SK-N-SH (cell line): Measurements from ENCODE around the gene FCRL5.

Experiments used
- EP300 ChIP-seq, 2 experiments: IDR thresholded peaks; 2 replicates each; pipeline versions ENCODE4 v1.4.0 to v1.6.1; 2012; ENCODE audit warnings: borderline replicate concordance in 1 of 2, low read depth in 1 of 2, low read length in 1 of 2
- MXI1 ChIP-seq: IDR thresholded peaks from 2 replicates; pipeline ENCODE4 v1.6.1; 2012; ENCODE audit warnings: mild to moderate bottlenecking, low read depth, low read length, improper control_type of control experiment
- POLR2AphosphoS5 ChIP-seq: IDR thresholded peaks from 2 replicates; pipeline ENCODE4 v1.6.1; 2012; ENCODE audit warnings: low read depth, low read length
- TF ChIP-seq, protein P1 (sequence below): fragments of 200-600 bp; sonication (generic); IDR thresholded peaks from 2 replicates; pipeline ENCODE4 v1.6.1; 2017; ENCODE audit warnings: antibody characterized with exemption, mild to moderate bottlenecking, moderate library complexity
- TF ChIP-seq, protein P2 (sequence below): fragments of 150-350 bp; IDR thresholded peaks from 2 replicates; pipeline ENCODE4 v1.6.1; 2017; ENCODE audit warnings: antibody characterized with exemption, low read length, low read depth, borderline replicate concordance
- TF ChIP-seq, protein P3 (sequence below): IDR thresholded peaks from 2 replicates; pipeline ENCODE4 v1.6.1; 2012; ENCODE audit warnings: mild to moderate bottlenecking, low read depth, low read length, moderate library complexity

DNA sequence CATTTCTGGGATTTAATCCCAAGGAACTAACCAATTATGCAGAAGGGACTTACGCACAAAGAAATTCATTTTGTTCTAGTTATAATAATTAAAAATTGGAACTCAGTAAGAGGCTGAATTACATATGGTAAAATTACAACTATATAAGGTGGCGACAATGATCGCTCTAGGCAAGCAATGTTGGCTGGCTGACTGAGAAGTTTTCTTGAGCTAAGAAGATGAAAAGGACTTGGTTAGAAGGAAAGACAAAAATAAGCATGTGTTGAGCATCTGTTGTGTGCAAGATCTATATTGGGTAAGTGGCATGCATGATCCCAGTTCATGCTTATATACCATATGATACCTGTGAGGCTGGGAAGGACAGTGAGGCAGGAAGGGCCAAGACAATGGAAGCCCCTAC is 80.8 kb downstream of the FCRL5 start:
- TF ChIP-seq EP300 (IDR thresholded peaks at IDR 0.05; ENCODE audit: borderline replicate concordance in 1 of 2, low read depth in 1 of 2, low read length in 1 of 2) = no peak
- TF ChIP-seq POLR2AphosphoS5 = no peak
- TF ChIP-seq, protein P1, sequence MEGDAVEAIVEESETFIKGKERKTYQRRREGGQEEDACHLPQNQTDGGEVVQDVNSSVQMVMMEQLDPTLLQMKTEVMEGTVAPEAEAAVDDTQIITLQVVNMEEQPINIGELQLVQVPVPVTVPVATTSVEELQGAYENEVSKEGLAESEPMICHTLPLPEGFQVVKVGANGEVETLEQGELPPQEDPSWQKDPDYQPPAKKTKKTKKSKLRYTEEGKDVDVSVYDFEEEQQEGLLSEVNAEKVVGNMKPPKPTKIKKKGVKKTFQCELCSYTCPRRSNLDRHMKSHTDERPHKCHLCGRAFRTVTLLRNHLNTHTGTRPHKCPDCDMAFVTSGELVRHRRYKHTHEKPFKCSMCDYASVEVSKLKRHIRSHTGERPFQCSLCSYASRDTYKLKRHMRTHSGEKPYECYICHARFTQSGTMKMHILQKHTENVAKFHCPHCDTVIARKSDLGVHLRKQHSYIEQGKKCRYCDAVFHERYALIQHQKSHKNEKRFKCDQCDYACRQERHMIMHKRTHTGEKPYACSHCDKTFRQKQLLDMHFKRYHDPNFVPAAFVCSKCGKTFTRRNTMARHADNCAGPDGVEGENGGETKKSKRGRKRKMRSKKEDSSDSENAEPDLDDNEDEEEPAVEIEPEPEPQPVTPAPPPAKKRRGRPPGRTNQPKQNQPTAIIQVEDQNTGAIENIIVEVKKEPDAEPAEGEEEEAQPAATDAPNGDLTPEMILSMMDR = no peak
- TF ChIP-seq, protein P2, sequence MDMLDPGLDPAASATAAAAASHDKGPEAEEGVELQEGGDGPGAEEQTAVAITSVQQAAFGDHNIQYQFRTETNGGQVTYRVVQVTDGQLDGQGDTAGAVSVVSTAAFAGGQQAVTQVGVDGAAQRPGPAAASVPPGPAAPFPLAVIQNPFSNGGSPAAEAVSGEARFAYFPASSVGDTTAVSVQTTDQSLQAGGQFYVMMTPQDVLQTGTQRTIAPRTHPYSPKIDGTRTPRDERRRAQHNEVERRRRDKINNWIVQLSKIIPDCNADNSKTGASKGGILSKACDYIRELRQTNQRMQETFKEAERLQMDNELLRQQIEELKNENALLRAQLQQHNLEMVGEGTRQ = no peak
- TF ChIP-seq MXI1 = no peak
- TF ChIP-seq, protein P3, sequence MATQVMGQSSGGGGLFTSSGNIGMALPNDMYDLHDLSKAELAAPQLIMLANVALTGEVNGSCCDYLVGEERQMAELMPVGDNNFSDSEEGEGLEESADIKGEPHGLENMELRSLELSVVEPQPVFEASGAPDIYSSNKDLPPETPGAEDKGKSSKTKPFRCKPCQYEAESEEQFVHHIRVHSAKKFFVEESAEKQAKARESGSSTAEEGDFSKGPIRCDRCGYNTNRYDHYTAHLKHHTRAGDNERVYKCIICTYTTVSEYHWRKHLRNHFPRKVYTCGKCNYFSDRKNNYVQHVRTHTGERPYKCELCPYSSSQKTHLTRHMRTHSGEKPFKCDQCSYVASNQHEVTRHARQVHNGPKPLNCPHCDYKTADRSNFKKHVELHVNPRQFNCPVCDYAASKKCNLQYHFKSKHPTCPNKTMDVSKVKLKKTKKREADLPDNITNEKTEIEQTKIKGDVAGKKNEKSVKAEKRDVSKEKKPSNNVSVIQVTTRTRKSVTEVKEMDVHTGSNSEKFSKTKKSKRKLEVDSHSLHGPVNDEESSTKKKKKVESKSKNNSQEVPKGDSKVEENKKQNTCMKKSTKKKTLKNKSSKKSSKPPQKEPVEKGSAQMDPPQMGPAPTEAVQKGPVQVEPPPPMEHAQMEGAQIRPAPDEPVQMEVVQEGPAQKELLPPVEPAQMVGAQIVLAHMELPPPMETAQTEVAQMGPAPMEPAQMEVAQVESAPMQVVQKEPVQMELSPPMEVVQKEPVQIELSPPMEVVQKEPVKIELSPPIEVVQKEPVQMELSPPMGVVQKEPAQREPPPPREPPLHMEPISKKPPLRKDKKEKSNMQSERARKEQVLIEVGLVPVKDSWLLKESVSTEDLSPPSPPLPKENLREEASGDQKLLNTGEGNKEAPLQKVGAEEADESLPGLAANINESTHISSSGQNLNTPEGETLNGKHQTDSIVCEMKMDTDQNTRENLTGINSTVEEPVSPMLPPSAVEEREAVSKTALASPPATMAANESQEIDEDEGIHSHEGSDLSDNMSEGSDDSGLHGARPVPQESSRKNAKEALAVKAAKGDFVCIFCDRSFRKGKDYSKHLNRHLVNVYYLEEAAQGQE = no peak
